ENCODE measurements around the gene ADGRV1. TPM values are rescaled to one million over a fixed set of nuclear protein-coding genes. Genes with fewer than 3 reads are reported as not detected.

The ADGRV1 gene
- total RNA-seq, 4 donors from 2014 or later: 0.08 to 0.87 (median 0.41) TPM

- TF ChIP-seq POLR2AphosphoS5 (IDR thresholded peaks at IDR 0.05) (no peak), CTCF (IDR thresholded peaks at IDR 0.05) (no peak), EP300 (IDR thresholded peaks at IDR 0.05) (no peak), POLR2A (IDR thresholded peaks at IDR 0.05) (no peak)
- Histone ChIP-seq H3K36me3 (no peaks in the 10 kb centered on the region), H3K4me3 (no peak overlapping the region), H3K27ac (no peak overlapping the region), H3K4me1 (no peaks in the 10 kb centered on the region), H3K9me3 (no peaks in the 10 kb centered on the region), H3K27me3 (no peaks in the 10 kb centered on the region)
- no peak for ATAC-seq
- WGBS, 2 donors (ENCODE audit: low coverage in 1 of 2): 85% methylated on average over 5 of the region's 5 CpGs
Measured at GRCh38 chr5:90886381-90886780, 327.8 kb downstream of the ADGRV1 start.

GRCh38 chr5:90888511-90889324 lies 330.1 kb downstream of the ADGRV1 start:
- no peak for ATAC-seq
- Histone ChIP-seq H3K27ac (no peak overlapping the region), H3K36me3 (no peaks in the 10 kb centered on the region), H3K4me3 (no peak overlapping the region), H3K4me1 (no peaks in the 10 kb centered on the region), H3K9me3 (no peaks in the 10 kb centered on the region), H3K27me3 (no peaks in the 10 kb centered on the region)
- 50 to 63% methylated on average over 1 of the region's 1 CpG for WGBS, 2 donors (ENCODE audit: low coverage in 1 of 2)
- TF ChIP-seq POLR2AphosphoS5 (IDR thresholded peaks at IDR 0.05) (no peak), POLR2A (IDR thresholded peaks at IDR 0.05) (no peak), EP300 (IDR thresholded peaks at IDR 0.05) (no peak)

GRCh38 chr5:90889325-90889600 lies 330.7 kb downstream of the ADGRV1 start:
- no peak for ATAC-seq
- Histone ChIP-seq H3K4me3 (no peak overlapping the region), H3K27me3 (no peaks in the 10 kb centered on the region), H3K27ac (no peak overlapping the region), H3K9me3 (no peaks in the 10 kb centered on the region), H3K36me3 (no peaks in the 10 kb centered on the region), H3K4me1 (no peaks in the 10 kb centered on the region)
- no peak for TF ChIP-seq POLR2AphosphoS5 (IDR thresholded peaks at IDR 0.05)
- no peak for TF ChIP-seq CTCF (IDR thresholded peaks at IDR 0.05)
- no peak for TF ChIP-seq POLR2A (IDR thresholded peaks at IDR 0.05)
- no peak for TF ChIP-seq EP300 (IDR thresholded peaks at IDR 0.05)

GRCh38 chr5:90890180-90890579 lies 331.6 kb downstream of the ADGRV1 start:
- H3K4me3 ChIP-seq: no peak overlapping the region
- TF ChIP-seq POLR2AphosphoS5 (IDR thresholded peaks at IDR 0.05): no peak
- no peak for TF ChIP-seq CTCF (IDR thresholded peaks at IDR 0.05)
- TF ChIP-seq EP300 (IDR thresholded peaks at IDR 0.05): no peak
- no peak for TF ChIP-seq POLR2A (IDR thresholded peaks at IDR 0.05)
- no peaks in the 10 kb centered on the region for H3K36me3 ChIP-seq
- H3K27ac ChIP-seq: no peak overlapping the region
- no peaks in the 10 kb centered on the region for H3K27me3 ChIP-seq
- no peaks in the 10 kb centered on the region for H3K4me1 ChIP-seq
- H3K9me3 ChIP-seq: no peaks in the 10 kb centered on the region
- no CpG with 5 or more reads among the region's 1 CpG for WGBS, 2 donors (ENCODE audit: low coverage in 1 of 2)
- no peak for ATAC-seq

GRCh38 chr5:90894866-90895420 lies 336.3 kb downstream of the ADGRV1 start:
- WGBS, 2 donors (ENCODE audit: low coverage in 1 of 2): 90% methylated on average over 2 of the region's 2 CpGs; no CpG with 5 or more reads in 1 of the 2 donors
- Histone ChIP-seq H3K4me1 (no peaks in the 10 kb centered on the region), H3K36me3 (no peaks in the 10 kb centered on the region), H3K27ac (no peak overlapping the region), H3K4me3 (no peak overlapping the region), H3K9me3 (no peaks in the 10 kb centered on the region), H3K27me3 (no peaks in the 10 kb centered on the region)
- no peak for ATAC-seq
- TF ChIP-seq CTCF (IDR thresholded peaks at IDR 0.05) (no peak), EP300 (IDR thresholded peaks at IDR 0.05) (no peak), POLR2A (IDR thresholded peaks at IDR 0.05) (no peak), POLR2AphosphoS5 (IDR thresholded peaks at IDR 0.05) (no peak)
